Lung (tissue), 12 donors: ENCODE results near the gene MCU. TPM values are rescaled to one million over a fixed set of nuclear protein-coding genes. Genes with fewer than 3 reads are reported as not detected.

ENCODE experiments used
- ATAC-seq: fragments of 200-7000 bp; cut with Tn5 transposase; one replicate; pipeline ENCODE4 v1.9.1; 2020; ENCODE audit warnings: moderate number of reproducible peaks; ENCODE audit not compliant: insufficient read depth, low FRiP score
- DNase-seq, 3 donors: peaks; one replicate each; pipeline ENCODE4 v3.0.0-alpha.2; 2013 to 2017
- H3K27ac ChIP-seq, 2 donors: one replicate each; pipeline ENCODE4 v1.5.1; 2013; ENCODE audit warnings: mild to moderate bottlenecking in 2 of 2, moderate library complexity in 2 of 2, control low read depth in 1 of 2, inconsistent platforms in 1 of 2, low read depth in 1 of 2, low read length in 1 of 2
- H3K27me3 ChIP-seq, 3 donors: one replicate each; pipeline ENCODE4 v1.5.1; 2013; ENCODE audit warnings: low read length in 2 of 3; ENCODE audit not compliant: control insufficient read depth in 3 of 3, insufficient read depth in 3 of 3
- H3K36me3 ChIP-seq, 4 donors: one replicate each; pipeline ENCODE4 v1.5.1; 2013; ENCODE audit warnings: low read length in 4 of 4, mild to moderate bottlenecking in 1 of 4, moderate library complexity in 1 of 4; ENCODE audit not compliant: control insufficient read depth in 4 of 4, insufficient read depth in 4 of 4
- H3K4me1 ChIP-seq, 5 donors: one replicate each; pipeline ENCODE4 v1.5.1; 2013; ENCODE audit warnings: low read length in 5 of 5, mild to moderate bottlenecking in 2 of 5, moderate library complexity in 1 of 5; ENCODE audit not compliant: control insufficient read depth in 5 of 5, insufficient read depth in 5 of 5
- H3K4me3 ChIP-seq: one replicate; pipeline ENCODE4 v1.5.1; 2013; ENCODE audit warnings: mild to moderate bottlenecking, control low read depth, moderate library complexity
- H3K9ac ChIP-seq, 2 donors: one replicate each; pipeline ENCODE4 v1.5.1; 2013; ENCODE audit warnings: low read length in 2 of 2, control low read depth in 1 of 2; ENCODE audit not compliant: insufficient read depth in 1 of 2
- H3K9me3 ChIP-seq, 4 donors: one replicate each; pipeline ENCODE4 v1.5.1; 2013; ENCODE audit warnings: low read length in 3 of 4, mild to moderate bottlenecking in 1 of 4, moderate library complexity in 1 of 4; ENCODE audit not compliant: control insufficient read depth in 4 of 4, insufficient read depth in 3 of 4
- CTCF ChIP-seq: IDR thresholded peaks from 2 replicates; pipeline ENCODE4 v1.5.1; 2012; ENCODE audit warnings: mild to moderate bottlenecking; ENCODE audit errors: control extremely low read depth, extremely low read depth
- WGBS, 2 donors: extraction: QIAGEN DNeasy Blood & Tissue Kit; methylation state at CpG; one replicate each; pipeline ENCODE4 v1.1.7; 2013; 5-methylcytosine and 5-hydroxymethylcytosine counted together
- polyA plus RNA-seq, 2 donors: library from polyadenylated mRNA; stranded (reverse); fragments of 200-250 nt; gene quantifications; one replicate each; pipeline ENCODE4 v1.2.1, GENCODE V29; 2013
- total RNA-seq, 2 donors: library from RNA; depleted of rRNA in 1 of 2; stranded (reverse); fragments of >200 nt in 1 of 2; gene quantifications; one replicate each; pipeline ENCODE4 v1.2.1, GENCODE V29; 2014 to 2021
- donor health status: control.
- donor health status: control.
- donor health status: Bipolar disorder and iron deficiency.
- donor health status: healthy.
- donor health status: DM: yes; HTN: yes; CAD: no.

Gene MCU
- total and polyA plus RNA-seq, 4 donors = 23.1 to 70.7 (median 29.0) TPM

- Histone ChIP-seq H3K4me3 (no peak overlapping the region), H3K9ac (no peak overlapping the region), H3K27me3 (no peaks in the 10 kb centered on the region), H3K36me3 (no peaks in the 10 kb centered on the region), H3K27ac (no peak overlapping the region), H3K4me1 (peaks cover 0 to 11% (median 6%) of the 10 kb centered on the region in 5 donors), H3K9me3 (no peaks in the 10 kb centered on the region)
- no peak for DNase-seq
- no peak for ATAC-seq
- no peak for TF ChIP-seq CTCF
Measured at GRCh38 chr10:72825163-72825562, 133.2 kb downstream of the MCU start.

- H3K4me1 ChIP-seq = peaks cover 0 to 16% (median 6%) of the 10 kb centered on the region in 5 donors
- H3K27ac ChIP-seq = no peak overlapping the region
- no peak for TF ChIP-seq CTCF
- H3K9ac ChIP-seq = no peak overlapping the region
- no peak for ATAC-seq
- no peaks in the 10 kb centered on the region for H3K36me3 ChIP-seq
- H3K9me3 ChIP-seq = no peaks in the 10 kb centered on the region
- no peak for DNase-seq
- H3K4me3 ChIP-seq = no peak overlapping the region
- H3K27me3 ChIP-seq = no peaks in the 10 kb centered on the region
Measured at GRCh38 chr10:72826346-72826745, 134.4 kb downstream of the MCU start.

GRCh38 chr10:72828294-72828693, 136.4 kb downstream of the MCU start:
- H3K27ac ChIP-seq = no peak overlapping the region
- H3K36me3 ChIP-seq = no peaks in the 10 kb centered on the region
- ATAC-seq = no peak
- H3K4me1 ChIP-seq = peaks cover 0 to 20% (median 6%) of the 10 kb centered on the region in 5 donors
- no peak for DNase-seq
- no peak overlapping the region for H3K4me3 ChIP-seq
- H3K9me3 ChIP-seq = no peaks in the 10 kb centered on the region
- no peaks in the 10 kb centered on the region for H3K27me3 ChIP-seq
- H3K9ac ChIP-seq = no peak overlapping the region
- no peak for TF ChIP-seq CTCF

- Histone ChIP-seq H3K27me3 (no peaks in the 10 kb centered on the region), H3K4me1 (peaks cover 0 to 20% (median 6%) of the 10 kb centered on the region in 5 donors), H3K9me3 (no peaks in the 10 kb centered on the region), H3K36me3 (peaks cover 0 to 7% (median 0%) of the 10 kb centered on the region in 4 donors), H3K27ac (no peak overlapping the region), H3K4me3 (no peak overlapping the region), H3K9ac (no peak overlapping the region)
- ATAC-seq (no peak), DNase-seq (no peak)
- no peak for TF ChIP-seq CTCF
- WGBS, 2 donors = 59 to 68% methylated on average over 2 of the region's 2 CpGs
Measured at GRCh38 chr10:72830625-72831024, 138.7 kb downstream of the MCU start.
